Measurements from ENCODE around the gene SPATA31A1. TPM values are rescaled to one million over a fixed set of nuclear protein-coding genes. Genes with fewer than 3 reads are reported as not detected.

The SPATA31A1 gene
- not detected in 2 replicates for total RNA-seq

GRCh38 chr9:39355369-39355768 is at the start of gene SPATA31A1:
TSS of gene SPATA31A1 (plus strand) at chr9:39355669. CDS start at chr9:39355731, 62 bp downstream.

Other genes starting within 250 kb of the SPATA31A1 start
- under 0.01 and 0.12 TPM in 2 replicates for gene CNTNAP3, start 67.5 kb upstream of the SPATA31A1 start, total RNA-seq